A549 treated with AZD9567 at 1 μM for 4 hours (cell line): ENCODE data around the gene TNFSF4. TPM values are rescaled to one million over a fixed set of nuclear protein-coding genes. Genes with fewer than 3 reads are reported as not detected.

Experiments used
- total RNA-seq: library from RNA; stranded (reverse); fragments of 200-300 nt; extraction: Qiagen RNA extraction; gene quantifications from 5 replicates; pipeline ENCODE4 v1.2.3, GENCODE V29; 2022; ENCODE audit not compliant: insufficient read depth

TNFSF4 gene, protein sequence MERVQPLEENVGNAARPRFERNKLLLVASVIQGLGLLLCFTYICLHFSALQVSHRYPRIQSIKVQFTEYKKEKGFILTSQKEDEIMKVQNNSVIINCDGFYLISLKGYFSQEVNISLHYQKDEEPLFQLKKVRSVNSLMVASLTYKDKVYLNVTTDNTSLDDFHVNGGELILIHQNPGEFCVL
- total RNA-seq: 0.04 to 0.07 TPM (median 0.05 TPM) in 4 of 5 replicates, not detected in the other

DNA sequence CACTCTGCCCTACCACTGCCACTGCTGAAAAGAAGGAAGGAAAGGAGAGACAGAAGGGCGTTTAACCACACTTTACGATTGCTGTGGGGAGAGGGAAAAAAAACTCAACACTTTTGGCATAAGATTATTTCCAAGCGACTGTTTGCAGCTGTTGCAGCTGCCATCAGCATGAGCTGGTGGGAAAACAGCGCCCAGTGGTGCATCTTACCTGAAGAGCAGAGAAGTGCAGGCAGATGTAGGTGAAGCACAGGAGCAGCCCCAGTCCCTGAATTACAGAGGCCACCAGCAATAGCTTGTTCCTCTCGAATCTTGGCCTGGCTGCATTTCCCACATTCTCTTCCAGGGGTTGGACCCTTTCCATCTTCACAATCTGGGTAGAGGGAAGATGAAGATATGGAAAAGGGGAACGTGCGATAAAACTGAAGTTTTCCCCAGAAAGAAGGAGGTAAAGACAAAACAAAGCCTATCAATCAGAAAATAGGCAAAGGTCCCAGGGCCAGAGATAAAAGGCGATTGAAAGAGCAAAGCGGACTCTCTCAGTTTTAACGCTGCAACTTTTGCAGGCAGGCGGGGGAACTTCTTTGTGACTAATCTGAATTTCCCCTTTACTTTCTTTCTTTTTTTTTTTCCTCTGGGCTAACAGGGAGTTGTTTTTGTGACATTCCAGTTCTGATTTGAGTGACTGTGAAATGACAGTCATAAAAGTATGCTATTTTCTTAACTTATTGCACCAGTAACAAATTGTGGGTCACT lies at the start of gene TNFSF4:
Gene TNFSF4, minus strand, starts transcription at position 516 of the 753 bp plus-strand sequence. Its CDS starts 155 bp downstream, at position 361.

Other genes with a start within 250 kb of the TNFSF4 start
- not detected in 5 replicates for gene TNFSF18, start 156.4 kb downstream of the TNFSF4 start, total RNA-seq